GM12878 (cell line): ENCODE data around the gene ZNF628. TPM values are rescaled to one million over a fixed set of nuclear protein-coding genes. Genes with fewer than 3 reads are reported as not detected.

Source experiments
- ATAC-seq: fragments of 200-7000 bp; cut with Tn5 transposase; 3 replicates; pipeline ENCODE4 v1.9.1; 2020; ENCODE audit warnings: mild to moderate bottlenecking, moderate library complexity
- BruUV-seq: library from RNA; stranded (reverse); fragments of 400-500 nt; replicated peaks from 2 replicates; lab custom pipeline; 2021; lab: Mats Ljungman, UMichigan
- CTCF ChIA-PET: fragments of 300-600 bp; sonication (Branson Sonifier 250); formaldehyde crosslinking; extraction: SDS; loops from one replicate; lab custom pipeline; 2021; ENCODE audit warnings: inconsistent platforms; lab: Yijun Ruan, JAX
- POLR2A ChIA-PET: fragments of 350-600 bp; formaldehyde crosslinking; extraction: SDS; loops from one replicate; lab custom pipeline; 2021; ENCODE audit warnings: inconsistent platforms; lab: Charles Lee
- RAD21 ChIA-PET: fragments of 300-600 bp; sonication (Branson Sonifier 250); formaldehyde crosslinking; loops from one replicate; lab custom pipeline; 2023; ENCODE audit warnings: antibody characterized with exemption; ENCODE audit not compliant: unreplicated experiment; lab: Charles Lee
- SMC1A ChIA-PET: fragments of 300-600 bp; sonication (Branson Sonifier 250); formaldehyde crosslinking; loops from one replicate; lab custom pipeline; 2023; ENCODE audit not compliant: unreplicated experiment, uncharacterized antibody; lab: Charles Lee
- DNase-seq: peaks from one replicate; pipeline ENCODE4 v3.0.0-alpha.2; 2011; ENCODE audit warnings: low read depth, low spot score
- FAIRE-seq: peaks from 3 replicates; lab custom pipeline; 2011; peaks lifted over from hg19 to GRCh38; lab: Jason Lieb, UNC
- H2AFZ ChIP-seq: 2 replicates; pipeline ENCODE4 v1.6.0; 2011; ENCODE audit warnings: low read depth, low read length, control low read depth; ENCODE audit not compliant: control insufficient read depth
- H3K27ac ChIP-seq: 2 replicates; pipeline ENCODE4 v1.5.1; 2011; ENCODE audit warnings: control low read depth; ENCODE audit not compliant: control insufficient read depth, insufficient read depth
- H3K27me3 ChIP-seq, 2 experiments: replicated peaks in 1 of 2; 2 replicates each; pipeline versions ENCODE4 v1.6.0 to v1.6.1; 2011; ENCODE audit warnings: low read length in 1 of 2; ENCODE audit not compliant: control insufficient read depth in 2 of 2, insufficient read depth in 2 of 2
- H3K36me3 ChIP-seq, 2 experiments: 2 replicates each; pipeline ENCODE4 v1.5.1; 2011; ENCODE audit warnings: low read length in 1 of 2; ENCODE audit not compliant: control insufficient read depth in 2 of 2, insufficient read depth in 2 of 2
- H3K4me1 ChIP-seq: 2 replicates; pipeline ENCODE4 v1.6.1; 2011; ENCODE audit warnings: mild to moderate bottlenecking, low read length, moderate library complexity, mixed read lengths; ENCODE audit not compliant: control insufficient read depth, insufficient read depth
- H3K4me2 ChIP-seq: 2 replicates; pipeline ENCODE4 v1.6.0; 2011; ENCODE audit warnings: control low read depth; ENCODE audit not compliant: control insufficient read depth, insufficient read depth
- H3K4me3 ChIP-seq: fragments of 200-600 bp; sonication (generic); 2 replicates; pipeline ENCODE4 v1.5.1; 2016
- H3K79me2 ChIP-seq: 2 replicates; pipeline ENCODE4 v1.6.0; 2011; ENCODE audit warnings: low read length; ENCODE audit not compliant: control insufficient read depth, insufficient read depth
- H3K9ac ChIP-seq: 2 replicates; pipeline ENCODE4 v1.8.0; 2011; ENCODE audit warnings: low read length, control low read depth, mixed read lengths; ENCODE audit not compliant: control insufficient read depth, insufficient read depth
- H3K9me3 ChIP-seq: replicated peaks from 3 replicates; pipeline ENCODE4 v1.5.1; 2011; ENCODE audit warnings: mild to moderate bottlenecking, low read length; ENCODE audit not compliant: control insufficient read depth, insufficient read depth
- H4K20me1 ChIP-seq: 2 replicates; pipeline ENCODE4 v1.6.0; 2011; ENCODE audit not compliant: control insufficient read depth, insufficient read depth
- BHLHE40 ChIP-seq, 2 experiments: fragments of 450-650 bp in 1 of 2; IDR thresholded peaks; 2 replicates each; pipeline ENCODE4 v1.6.1; 2011 to 2017; ENCODE audit warnings: low read depth in 2 of 2, borderline replicate concordance in 1 of 2, improper control_type of control experiment in 1 of 2, low read length in 1 of 2, mild to moderate bottlenecking in 1 of 2
- EED ChIP-seq: sonication (generic); IDR thresholded peaks from 2 replicates; pipeline ENCODE4 v1.6.1; 2016; ENCODE audit warnings: antibody characterized with exemption, low read depth
- ESRRA ChIP-seq: IDR thresholded peaks from 2 replicates; pipeline ENCODE4 v1.6.1; 2012; ENCODE audit warnings: mild to moderate bottlenecking, low read length, improper control_type of control experiment
- HDAC6 ChIP-seq: fragments of 200-600 bp; sonication (generic); IDR thresholded peaks from one replicate; pipeline ENCODE4 v1.8.0; 2017; ENCODE audit warnings: antibody characterized with exemption; ENCODE audit not compliant: unreplicated experiment
- NFXL1 ChIP-seq: fragments of 450-650 bp; IDR thresholded peaks from 2 replicates; pipeline ENCODE4 v1.6.1; 2017; ENCODE audit warnings: antibody characterized with exemption, mild to moderate bottlenecking, borderline replicate concordance
- POLR2A ChIP-seq: IDR thresholded peaks from 2 replicates; pipeline ENCODE4 v1.6.1; 2011; ENCODE audit warnings: low read depth, mild to moderate bottlenecking, low read length
- PRDM15 ChIP-seq: fragments of 450-650 bp; formaldehyde crosslinking; IDR thresholded peaks from 2 replicates; pipeline ENCODE4 v1.4.0; 2020; ENCODE audit warnings: mild to moderate bottlenecking, moderate library complexity
- STAT3 ChIP-seq: IDR thresholded peaks from 2 replicates; pipeline ENCODE4 v1.6.1; 2011; ENCODE audit warnings: low read depth, low read length, improper control_type of control experiment
- TCF3 ChIP-seq: IDR thresholded peaks from 2 replicates; pipeline ENCODE4 v1.6.1; 2012; ENCODE audit warnings: low read depth, mild to moderate bottlenecking, low read length, borderline replicate concordance; ENCODE audit not compliant: insufficient read depth
- YBX1 ChIP-seq: fragments of 450-650 bp; IDR thresholded peaks from 2 replicates; pipeline ENCODE4 v1.6.1; 2016; ENCODE audit warnings: antibody characterized with exemption
- ZNF217 ChIP-seq: fragments of 450-650 bp; IDR thresholded peaks from 2 replicates; pipeline ENCODE4 v1.6.1; 2017; ENCODE audit warnings: antibody characterized with exemption, mild to moderate bottlenecking
- WGBS: methylation state at CpG from one replicate; pipeline ENCODE4 v1.1.6; 2016; ENCODE audit warnings: low lambda C conversion rate; ENCODE audit not compliant: insufficient replicate concordance, insufficient coverage; ENCODE audit errors: missing lambda C conversion rate; 5-methylcytosine and 5-hydroxymethylcytosine counted together
- in situ Hi-C: fragments of 300-500 bp; cut with MboI; formaldehyde crosslinking; loops from 9 replicates; pipeline ENCODE4 v1.14.3; 2018; ENCODE audit warnings: mixed read lengths
- intact Hi-C: fragments of 100-400 bp; cut with micrococcal nuclease; formaldehyde crosslinking; loops from one replicate; pipeline ENCODE4 v1.14.2; 2022; ENCODE audit not compliant: unreplicated experiment
- polyA plus RNA-seq, 11 experiments: library from polyadenylated mRNA; depleted of rRNA in 4 of 11; unstranded in 6 of 11; stranded (reverse) in 5 of 11; fragments of >200 nt; fragmentation: Nextera tagmentation in 4 of 11; fragmentation: Illumina TruSeq in 1 of 11; extraction: Ambion mirVana in 4 of 11; extraction: Trizol in 1 of 11; gene quantifications; 1 replicate in 1 of 11; 2 replicates in 10 of 11; pipeline versions ENCODE4 v1.2.1 to v1.2.3, GENCODE V29; 2011 to 2016; ENCODE audit warnings: inconsistent platforms in 2 of 11, missing spikeins in 2 of 11, low read depth in 1 of 11
- total RNA-seq, 4 experiments: library from RNA; depleted of rRNA in 3 of 4; stranded (reverse); fragments of >200 nt in 3 of 4; fragmentation: Illumina TruSeq in 1 of 4; extraction: Trizol in 1 of 4; gene quantifications; 2 replicates each; pipeline versions ENCODE4 v1.2.1 to v1.2.3, GENCODE V29; 2013 to 2021

ZNF628 gene
- total and polyA plus RNA-seq, 10 of the 15 experiments (the other 5 are each of a cell fraction or from before 2014, with no cell fraction given) = 0.04 to 11.3 (median 1.6) TPM; not detected in 1

- H4K20me1 ChIP-seq = no peaks in the 10 kb centered on the region
- H2AFZ ChIP-seq = no peak overlapping the region
- SMC1A ChIA-PET = no interaction called here
- peaks cover 18% of the 10 kb centered on the region for H3K4me1 ChIP-seq
- CTCF ChIA-PET = interaction anchor here (0.7 to 2.7 kb wide), 5 partner anchors 12 to 157 kb away, joined by 3 to 15 read pairs (median 3); partner anchors contain the start of gene ISOC2
- 86% methylated on average over 19 of the region's 19 CpGs for WGBS
- FAIRE-seq = no peak
- no peak overlapping the region for H3K4me3 ChIP-seq
- H3K79me2 ChIP-seq = peaks cover 6% of the 10 kb centered on the region
- in situ Hi-C loops = no loop called here
- no peak for DNase-seq
- ATAC-seq = no peak
- H3K27ac ChIP-seq = no peak overlapping the region
- H3K9me3 ChIP-seq = no peaks in the 10 kb centered on the region
- no TSS peak for BruUV-seq
- no peak overlapping the region for H3K4me2 ChIP-seq
- no peaks in the 10 kb centered on the region for H3K27me3 ChIP-seq
- POLR2A ChIA-PET = interaction anchor here (0.6 to 2.4 kb wide), 2 partner anchors 8 to 132 kb away, joined by 4 to 8 read pairs; no protein-coding TSS in a partner anchor
- intact Hi-C loops = no loop called here
- RAD21 ChIA-PET = no interaction called here
- H3K9ac ChIP-seq = no peak overlapping the region
- no peak for TF ChIP-seq STAT3
- no peak for TF ChIP-seq PRDM15 (CRISPR knock-in tag)
- no peak for TF ChIP-seq YBX1
- no peak for TF ChIP-seq HDAC6
- TF ChIP-seq ZNF217 = no peak
- TF ChIP-seq EED = no peak
- no peak for TF ChIP-seq ESRRA
- no peak for TF ChIP-seq TCF3
- TF ChIP-seq BHLHE40 (IDR thresholded peaks at IDR 0.05; ENCODE audit: borderline replicate concordance in 1 of 2, low read depth in 2 of 2, low read length in 1 of 2) = no peak
- TF ChIP-seq NFXL1 = no peak
- no peak for TF ChIP-seq POLR2A
- no peaks in the 10 kb centered on the region for H3K36me3 ChIP-seq
Measured at GRCh38 chr19:55474269-55475265, 1.9 kb upstream of the ZNF628 start.
